Right atrium auricular region (tissue), 2 donors: Measurements from ENCODE around the gene NFE2. TPM values are rescaled to one million over a fixed set of nuclear protein-coding genes. Genes with fewer than 3 reads are reported as not detected.
A peak's percentile ranks its signal among the peaks of the same experiment; 100 is the strongest.

Source experiments
- DNase-seq: peaks from one replicate; pipeline ENCODE4 v3.0.0-alpha.2; 2019; ENCODE audit warnings: low spot score
- H3K27ac ChIP-seq, 2 donors: fragments of 200-600 bp; sonication (generic); 1 replicate in 1 of 2; 2 replicates in 1 of 2; pipeline ENCODE4 v1.5.1; 2016 to 2019
- H3K27me3 ChIP-seq, 2 donors: fragments of 200-600 bp; sonication (generic); one replicate each; pipeline versions ENCODE4 v1.5.1 to v1.6.0; 2017 to 2019
- H3K36me3 ChIP-seq: fragments of 200-600 bp; sonication (generic); one replicate; pipeline ENCODE4 v1.5.1; 2016
- H3K4me1 ChIP-seq, 2 donors: fragments of 200-600 bp; sonication (generic); one replicate each; pipeline versions ENCODE4 v1.5.1 to v1.6.0; 2017 to 2019
- H3K4me3 ChIP-seq, 2 donors: fragments of 200-600 bp; sonication (generic); 1 replicate in 1 of 2; 2 replicates in 1 of 2; pipeline ENCODE4 v1.5.1; 2017 to 2019; ENCODE audit warnings: mild to moderate bottlenecking in 1 of 2, moderate library complexity in 1 of 2
- H3K9me3 ChIP-seq, 2 donors: fragments of 200-600 bp; sonication (generic); one replicate each; pipeline ENCODE4 v1.5.1; 2019
- total RNA-seq, 2 donors: library from RNA; depleted of rRNA; stranded (reverse); fragments of >200 nt; gene quantifications; one replicate each; pipeline ENCODE4 v1.1.0, GENCODE V29; 2016
- TF ChIP-seq, protein P1 (sequence below), 2 donors: fragments of 200-600 bp; sonication (generic); IDR thresholded peaks; one replicate each; pipeline ENCODE4 v1.5.1; 2019; ENCODE audit warnings: antibody characterized with exemption in 2 of 2

Gene NFE2
- total RNA-seq, 2 donors from 2014 or later: 1.1 to 2.9 TPM

DNA sequence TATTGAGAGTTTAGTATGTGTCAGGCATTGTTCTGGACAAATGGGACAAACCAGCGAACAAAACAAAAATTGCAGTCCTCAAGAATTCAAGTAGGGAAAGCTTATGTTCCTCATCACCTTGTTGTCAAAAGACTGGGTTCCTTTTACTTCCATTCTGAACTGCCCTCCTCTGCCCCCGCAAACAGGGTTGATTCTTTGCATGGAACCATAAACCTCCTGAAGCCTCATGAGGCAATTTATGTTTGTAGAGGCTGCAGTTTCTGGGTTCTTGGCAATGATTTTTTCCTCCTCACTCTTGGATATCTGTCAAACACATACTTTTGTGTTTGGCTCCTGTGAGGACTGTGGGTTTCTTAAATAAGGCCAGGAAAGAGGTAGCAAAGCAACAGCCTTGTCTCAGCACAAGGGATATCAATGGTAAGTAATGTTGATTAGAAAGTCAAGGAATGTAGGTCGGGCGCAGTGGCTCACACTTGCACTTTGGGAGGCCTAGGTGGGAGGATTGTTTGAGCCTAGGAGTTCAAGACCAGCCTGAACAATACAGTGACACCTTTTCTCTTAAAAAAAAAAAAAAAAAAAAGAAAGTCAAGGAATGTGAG, 38.0 kb upstream of the NFE2 start:
- Histone ChIP-seq H3K27ac (no peak overlapping the region), H3K4me1 (peaks cover 0 to 28% of the 10 kb centered on the region in 2 donors)

DNA sequence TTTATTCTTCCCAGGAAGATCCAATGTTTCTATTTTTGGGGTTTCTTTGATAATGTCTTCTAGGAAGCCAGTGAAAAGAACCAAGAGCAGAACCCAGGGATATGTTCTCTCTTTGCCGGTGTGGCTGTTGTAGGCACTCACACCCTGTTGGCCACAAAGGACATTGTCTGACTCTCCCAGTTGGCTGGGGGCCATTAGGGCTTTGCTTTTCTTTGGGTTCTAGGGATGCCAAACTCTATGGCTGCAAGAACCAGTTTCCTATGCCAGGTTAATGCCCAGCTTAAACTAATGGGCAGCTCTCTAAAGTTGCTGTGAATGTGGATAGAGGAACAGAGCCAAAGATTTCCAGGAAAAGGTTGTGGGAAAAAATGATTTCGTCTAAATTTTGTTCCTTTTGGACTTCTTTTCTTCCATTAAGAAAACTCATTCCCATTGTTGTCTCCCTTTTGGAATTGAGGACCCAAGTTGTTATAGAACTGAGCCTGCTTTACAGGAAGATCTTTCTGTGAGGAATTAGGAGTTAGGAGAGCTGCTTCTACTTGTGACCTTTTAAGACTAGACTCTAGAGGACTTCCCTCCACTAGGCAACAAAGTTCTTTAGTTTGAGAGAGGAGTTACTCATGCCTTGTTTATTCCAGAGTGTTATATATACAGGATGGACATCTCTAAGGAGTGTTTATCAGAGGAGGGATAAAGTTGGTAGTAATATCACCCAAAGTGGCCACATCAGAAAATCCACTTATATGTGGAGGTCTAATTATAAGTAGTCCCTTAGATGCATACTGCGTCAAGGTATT, 37.2 kb upstream of the NFE2 start:
- H3K27me3 ChIP-seq: no peaks in the 10 kb centered on the region
- H3K4me3 ChIP-seq: no peak overlapping the region
- peaks cover 0 to 28% of the 10 kb centered on the region in 2 donors for H3K4me1 ChIP-seq
- peak overlapping the region; percentile 34 to 44 for H3K27ac ChIP-seq
- H3K36me3 ChIP-seq: peaks cover 27% of the 10 kb centered on the region
- H3K9me3 ChIP-seq: no peaks in the 10 kb centered on the region
- no peak for DNase-seq
- TF ChIP-seq, protein P1, sequence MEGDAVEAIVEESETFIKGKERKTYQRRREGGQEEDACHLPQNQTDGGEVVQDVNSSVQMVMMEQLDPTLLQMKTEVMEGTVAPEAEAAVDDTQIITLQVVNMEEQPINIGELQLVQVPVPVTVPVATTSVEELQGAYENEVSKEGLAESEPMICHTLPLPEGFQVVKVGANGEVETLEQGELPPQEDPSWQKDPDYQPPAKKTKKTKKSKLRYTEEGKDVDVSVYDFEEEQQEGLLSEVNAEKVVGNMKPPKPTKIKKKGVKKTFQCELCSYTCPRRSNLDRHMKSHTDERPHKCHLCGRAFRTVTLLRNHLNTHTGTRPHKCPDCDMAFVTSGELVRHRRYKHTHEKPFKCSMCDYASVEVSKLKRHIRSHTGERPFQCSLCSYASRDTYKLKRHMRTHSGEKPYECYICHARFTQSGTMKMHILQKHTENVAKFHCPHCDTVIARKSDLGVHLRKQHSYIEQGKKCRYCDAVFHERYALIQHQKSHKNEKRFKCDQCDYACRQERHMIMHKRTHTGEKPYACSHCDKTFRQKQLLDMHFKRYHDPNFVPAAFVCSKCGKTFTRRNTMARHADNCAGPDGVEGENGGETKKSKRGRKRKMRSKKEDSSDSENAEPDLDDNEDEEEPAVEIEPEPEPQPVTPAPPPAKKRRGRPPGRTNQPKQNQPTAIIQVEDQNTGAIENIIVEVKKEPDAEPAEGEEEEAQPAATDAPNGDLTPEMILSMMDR (IDR thresholded peaks at IDR 0.05): no peak

More for the DNA sequence above, 38.0 kb upstream of the NFE2 start:
- TF ChIP-seq, protein P1 (IDR thresholded peaks at IDR 0.05): no peak
- Histone ChIP-seq H3K9me3 (no peaks in the 10 kb centered on the region), H3K36me3 (peaks cover 35% of the 10 kb centered on the region), H3K27me3 (no peaks in the 10 kb centered on the region), H3K4me3 (no peak overlapping the region)
- no peak for DNase-seq

DNA sequence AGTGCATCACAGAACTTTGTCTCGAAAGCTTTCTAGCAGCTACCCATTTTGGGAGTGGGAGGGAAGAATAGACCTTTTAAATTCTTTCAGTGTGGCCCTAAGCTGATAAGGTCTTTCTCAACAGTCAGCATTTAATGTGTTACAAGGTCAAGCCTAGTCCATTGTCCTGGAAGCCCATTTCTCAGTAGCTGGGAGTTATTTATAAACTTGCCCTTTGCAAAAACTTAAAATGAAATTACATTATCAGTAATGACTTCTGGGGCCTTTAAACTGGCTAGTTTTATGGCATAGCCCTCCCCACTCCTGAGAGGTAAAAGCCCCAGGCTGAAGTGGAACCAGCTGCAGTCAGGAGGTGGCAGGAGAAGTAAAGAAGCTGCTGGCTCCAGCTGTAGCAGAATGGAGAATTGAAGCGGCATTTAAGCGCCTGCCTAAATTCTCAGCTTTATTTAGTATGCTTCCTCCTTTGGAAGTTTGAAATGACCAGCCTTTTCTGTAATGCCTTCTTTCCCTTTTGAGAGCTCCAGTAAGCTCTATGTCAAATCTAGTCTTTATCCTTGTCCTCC, 36.5 kb upstream of the NFE2 start:
- peaks cover 20% of the 10 kb centered on the region for H3K36me3 ChIP-seq
- H3K4me1 ChIP-seq: peaks cover 0 to 28% of the 10 kb centered on the region in 2 donors
- no peaks in the 10 kb centered on the region for H3K9me3 ChIP-seq
- no peak overlapping the region for H3K4me3 ChIP-seq
- no peaks in the 10 kb centered on the region for H3K27me3 ChIP-seq
- TF ChIP-seq, protein P1 (IDR thresholded peaks at IDR 0.05): peak in 1 of 2 donors; percentile 54
- peak overlapping the region; percentile 34 to 44 for H3K27ac ChIP-seq
- no peak for DNase-seq

DNA sequence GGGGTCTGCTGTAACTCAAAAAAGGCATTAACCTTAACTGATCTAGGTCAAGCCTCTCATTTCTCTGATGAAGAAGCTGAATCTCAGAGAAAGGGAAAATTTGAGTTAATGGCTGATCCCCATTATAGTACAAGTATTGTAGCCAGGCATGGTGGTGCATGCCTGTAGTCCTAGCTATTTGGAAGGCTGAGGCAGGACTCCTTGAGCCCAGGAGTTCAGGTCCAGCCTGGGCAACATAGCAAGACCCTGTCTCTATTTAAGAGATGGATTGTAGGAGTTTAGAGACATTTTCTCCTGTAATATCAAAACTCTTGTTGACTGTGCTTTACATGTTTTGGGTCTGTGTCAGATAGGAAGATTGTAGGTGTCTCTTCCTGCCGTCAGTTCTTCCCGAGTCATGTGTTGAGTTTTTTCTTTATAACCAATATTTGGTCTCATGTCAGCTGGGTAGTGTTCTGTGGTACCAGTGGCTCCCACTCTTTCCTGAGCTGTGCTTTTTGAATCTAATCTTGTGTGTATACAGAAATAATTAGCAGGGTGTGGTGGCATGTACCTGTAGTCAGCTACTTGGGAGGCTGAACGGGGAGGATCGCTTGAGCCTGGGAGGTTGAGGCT, 32.7 kb upstream of the NFE2 start:
- Histone ChIP-seq H3K4me1 (peaks cover 0 to 42% of the 10 kb centered on the region in 2 donors), H3K36me3 (no peaks in the 10 kb centered on the region), H3K27ac (no peak overlapping the region)

DNA sequence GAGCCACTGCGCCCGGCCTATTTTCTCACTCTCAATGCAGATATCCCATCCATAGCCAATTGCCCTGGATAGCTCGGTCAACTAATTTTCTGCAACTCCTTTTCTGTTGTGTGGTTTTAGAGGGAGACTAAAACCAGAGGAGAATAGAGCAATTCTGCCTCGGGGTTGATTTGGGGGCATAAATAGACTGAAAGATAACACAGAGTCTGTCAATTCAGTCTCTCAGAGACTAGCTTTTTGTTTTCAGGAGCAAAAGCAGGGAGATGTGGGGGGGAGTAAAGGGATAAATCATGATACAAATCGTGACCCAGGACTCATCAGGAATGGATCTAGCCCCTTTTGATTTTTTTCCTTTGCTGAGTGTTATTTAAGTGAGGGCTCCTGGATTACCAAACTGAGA, 30.6 kb upstream of the NFE2 start:
- TF ChIP-seq, protein P1 (IDR thresholded peaks at IDR 0.05): no peak
- peaks cover 0 to 36% of the 10 kb centered on the region in 2 donors for H3K4me1 ChIP-seq
- no peak for DNase-seq

More for the DNA sequence above, 32.7 kb upstream of the NFE2 start:
- TF ChIP-seq, protein P1 (IDR thresholded peaks at IDR 0.05): no peak
- Histone ChIP-seq H3K9me3 (no peaks in the 10 kb centered on the region), H3K27me3 (no peaks in the 10 kb centered on the region), H3K4me3 (no peak overlapping the region)
- no peak for DNase-seq

More for the DNA sequence above, 30.6 kb upstream of the NFE2 start:
- Histone ChIP-seq H3K27me3 (no peaks in the 10 kb centered on the region), H3K4me3 (no peak overlapping the region), H3K9me3 (no peaks in the 10 kb centered on the region), H3K27ac (no peak overlapping the region), H3K36me3 (no peaks in the 10 kb centered on the region)
